ENCODE data around the gene CD226. TPM values are rescaled to one million over a fixed set of nuclear protein-coding genes. Genes with fewer than 3 reads are reported as not detected.
"Not testable (repeated sequence)": the region's sequence is repeated elsewhere in the genome, so short reads cannot be mapped to it uniquely, and the experiment has no call there.

The CD226 gene
- total RNA-seq, 1 experiment from 2014 or later = 3.4 TPM

GRCh38 chr18:69908838-69909237 lies 38.8 kb downstream of the CD226 start:
- BruUV-seq (replicated peaks) = no TSS peak

GRCh38 chr18:69906765-69907164 lies 40.9 kb downstream of the CD226 start:
- TF ChIP-seq CTCF (IDR thresholded peaks at IDR 0.05; ENCODE audit: unreplicated experiment) = no peak
- no peak for DNase-seq (ENCODE audit: unreplicated experiment)
- no peaks in the 10 kb centered on the region for H3K27me3 Mint-ChIP-seq (ENCODE audit: insufficient read depth, unreplicated experiment)
- H3K4me1 Mint-ChIP-seq (ENCODE audit: insufficient read depth, unreplicated experiment) = no peaks in the 10 kb centered on the region
- BruUV-seq (replicated peaks) = no TSS peak
- no peak overlapping the region for H3K4me3 Mint-ChIP-seq (ENCODE audit: unreplicated experiment)
- peaks cover 17% of the 10 kb centered on the region for H3K36me3 Mint-ChIP-seq (ENCODE audit: insufficient read depth, unreplicated experiment)
- CTCF ChIA-PET = interaction anchor here (1.2 kb wide), 1 partner anchor 10 kb away, joined by 4 read pairs; no protein-coding TSS in a partner anchor
- POLR2A ChIA-PET = no interaction called here
- H3K9me3 Mint-ChIP-seq (ENCODE audit: unreplicated experiment) = no peaks in the 10 kb centered on the region
- no peak overlapping the region for H3K27ac Mint-ChIP-seq (ENCODE audit: low read depth, unreplicated experiment)
- intact Hi-C loops (cut with micrococcal nuclease) = no loop called here

More at GRCh38 chr18:69908838-69909237, 38.8 kb downstream of the CD226 start:
- TF ChIP-seq CTCF (IDR thresholded peaks at IDR 0.05; ENCODE audit: unreplicated experiment) = no peak
- DNase-seq (ENCODE audit: unreplicated experiment) = no peak
- Mint-ChIP-seq H3K4me3 (ENCODE audit: unreplicated experiment) (no peak overlapping the region), H3K9me3 (ENCODE audit: unreplicated experiment) (no peaks in the 10 kb centered on the region), H3K27ac (ENCODE audit: low read depth, unreplicated experiment) (no peak overlapping the region), H3K4me1 (ENCODE audit: insufficient read depth, unreplicated experiment) (no peaks in the 10 kb centered on the region), H3K36me3 (ENCODE audit: insufficient read depth, unreplicated experiment) (peaks cover 9% of the 10 kb centered on the region), H3K27me3 (ENCODE audit: insufficient read depth, unreplicated experiment) (no peaks in the 10 kb centered on the region)
- intact Hi-C loops (cut with micrococcal nuclease) = no loop called here
- POLR2A ChIA-PET = interaction anchor here (0.6 kb wide), 1 partner anchor 1105 kb away, joined by 3 read pairs; no protein-coding TSS in a partner anchor
- CTCF ChIA-PET = no interaction called here

DNA sequence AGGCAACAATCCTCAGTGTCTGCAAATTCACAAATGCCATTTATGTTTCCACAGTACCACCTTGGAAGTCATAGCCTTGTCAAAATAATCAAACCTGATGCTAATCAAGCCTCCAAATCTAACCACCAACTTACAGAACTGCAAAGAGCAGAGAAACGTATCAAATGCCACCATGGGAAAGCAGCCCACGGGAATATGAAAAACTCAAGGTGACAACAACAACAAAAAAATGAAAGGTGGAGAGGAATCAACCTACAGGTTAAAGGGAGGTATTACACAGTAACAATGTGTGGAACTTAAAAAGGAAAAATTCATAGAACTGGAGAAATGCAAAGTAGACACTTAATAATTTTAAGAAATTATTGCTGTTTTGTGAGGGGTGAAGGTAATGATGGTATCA lies 46.7 kb downstream of the CD226 start:
- ChIA-PET CTCF (no interaction called here), POLR2A (no interaction called here)
- Mint-ChIP-seq H3K27ac (ENCODE audit: low read depth, unreplicated experiment) (no peak overlapping the region), H3K36me3 (ENCODE audit: insufficient read depth, unreplicated experiment) (peaks cover 14% of the 10 kb centered on the region), H3K4me3 (ENCODE audit: unreplicated experiment) (no peak overlapping the region), H3K27me3 (ENCODE audit: insufficient read depth, unreplicated experiment) (no peaks in the 10 kb centered on the region), H3K9me3 (ENCODE audit: unreplicated experiment) (no peaks in the 10 kb centered on the region), H3K4me1 (ENCODE audit: insufficient read depth, unreplicated experiment) (no peaks in the 10 kb centered on the region)
- TF ChIP-seq CTCF (IDR thresholded peaks at IDR 0.05; ENCODE audit: unreplicated experiment) = peak; percentile 10
- no peak for DNase-seq (ENCODE audit: unreplicated experiment)
- no TSS peak for BruUV-seq (replicated peaks)
- intact Hi-C loops (cut with micrococcal nuclease) = no loop called here

- POLR2A ChIA-PET; CTCF ChIA-PET; BruUV-seq (replicated peaks); H3K27ac Mint-ChIP-seq (ENCODE audit: low read depth, unreplicated experiment); H3K4me1 Mint-ChIP-seq (ENCODE audit: insufficient read depth, unreplicated experiment); DNase-seq (ENCODE audit: unreplicated experiment); H3K27me3 Mint-ChIP-seq (ENCODE audit: insufficient read depth, unreplicated experiment); intact Hi-C loops (cut with micrococcal nuclease); H3K4me3 Mint-ChIP-seq (ENCODE audit: unreplicated experiment); H3K9me3 Mint-ChIP-seq (ENCODE audit: unreplicated experiment): not testable (repeated sequence)
- peaks cover 19% of the 10 kb centered on the region for H3K36me3 Mint-ChIP-seq (ENCODE audit: insufficient read depth, unreplicated experiment)
Measured at GRCh38 chr18:69899154-69899923, 48.3 kb downstream of the CD226 start.
